ENCODE results near the gene AP4M1. TPM values are rescaled to one million over a fixed set of nuclear protein-coding genes. Genes with fewer than 3 reads are reported as not detected.

Gene AP4M1
- polyA plus RNA-seq, 1 donor from 2014 or later, result 100 TPM

DNA sequence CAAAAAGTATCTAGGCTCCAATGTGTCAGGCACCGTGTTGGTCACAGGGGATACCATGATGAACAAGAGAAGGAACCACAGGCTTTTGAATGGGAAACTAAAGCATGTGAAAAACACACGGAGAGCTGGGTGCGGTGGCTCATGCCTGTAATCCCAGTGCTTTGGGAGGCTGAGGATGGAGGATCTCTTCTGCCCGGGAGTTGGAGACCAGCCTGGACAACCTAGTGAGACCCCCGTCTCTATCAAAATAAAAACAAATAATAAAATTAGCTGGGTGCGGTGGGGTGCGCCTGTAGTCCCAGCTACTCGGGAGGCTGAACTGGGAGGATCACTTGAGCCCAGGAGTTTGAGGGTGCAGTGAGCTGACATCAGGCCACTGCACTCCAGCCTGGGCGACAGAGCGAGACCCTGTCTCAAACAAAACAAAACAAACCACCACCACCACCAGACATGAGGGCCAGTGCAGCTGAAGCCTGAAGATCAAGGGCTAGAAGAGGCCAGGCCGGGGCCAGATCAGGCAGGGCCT lies 13.3 kb upstream of the AP4M1 start:
- H3K36me3 ChIP-seq (ENCODE audit: insufficient read depth, low read length), result no peaks in the 10 kb centered on the region
- H3K79me2 ChIP-seq (replicated peaks; ENCODE audit: insufficient read depth, low read length), result peaks cover 4% of the 10 kb centered on the region
- TF ChIP-seq, protein P1, sequence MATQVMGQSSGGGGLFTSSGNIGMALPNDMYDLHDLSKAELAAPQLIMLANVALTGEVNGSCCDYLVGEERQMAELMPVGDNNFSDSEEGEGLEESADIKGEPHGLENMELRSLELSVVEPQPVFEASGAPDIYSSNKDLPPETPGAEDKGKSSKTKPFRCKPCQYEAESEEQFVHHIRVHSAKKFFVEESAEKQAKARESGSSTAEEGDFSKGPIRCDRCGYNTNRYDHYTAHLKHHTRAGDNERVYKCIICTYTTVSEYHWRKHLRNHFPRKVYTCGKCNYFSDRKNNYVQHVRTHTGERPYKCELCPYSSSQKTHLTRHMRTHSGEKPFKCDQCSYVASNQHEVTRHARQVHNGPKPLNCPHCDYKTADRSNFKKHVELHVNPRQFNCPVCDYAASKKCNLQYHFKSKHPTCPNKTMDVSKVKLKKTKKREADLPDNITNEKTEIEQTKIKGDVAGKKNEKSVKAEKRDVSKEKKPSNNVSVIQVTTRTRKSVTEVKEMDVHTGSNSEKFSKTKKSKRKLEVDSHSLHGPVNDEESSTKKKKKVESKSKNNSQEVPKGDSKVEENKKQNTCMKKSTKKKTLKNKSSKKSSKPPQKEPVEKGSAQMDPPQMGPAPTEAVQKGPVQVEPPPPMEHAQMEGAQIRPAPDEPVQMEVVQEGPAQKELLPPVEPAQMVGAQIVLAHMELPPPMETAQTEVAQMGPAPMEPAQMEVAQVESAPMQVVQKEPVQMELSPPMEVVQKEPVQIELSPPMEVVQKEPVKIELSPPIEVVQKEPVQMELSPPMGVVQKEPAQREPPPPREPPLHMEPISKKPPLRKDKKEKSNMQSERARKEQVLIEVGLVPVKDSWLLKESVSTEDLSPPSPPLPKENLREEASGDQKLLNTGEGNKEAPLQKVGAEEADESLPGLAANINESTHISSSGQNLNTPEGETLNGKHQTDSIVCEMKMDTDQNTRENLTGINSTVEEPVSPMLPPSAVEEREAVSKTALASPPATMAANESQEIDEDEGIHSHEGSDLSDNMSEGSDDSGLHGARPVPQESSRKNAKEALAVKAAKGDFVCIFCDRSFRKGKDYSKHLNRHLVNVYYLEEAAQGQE (IDR thresholded peaks at IDR 0.05; ENCODE audit: borderline replicate concordance), result no peak
- TF ChIP-seq POLR2AphosphoS5 (IDR thresholded peaks at IDR 0.05) (no peak), EZH2 (IDR thresholded peaks at IDR 0.05; ENCODE audit: borderline replicate concordance, insufficient read depth, low read length, poor library complexity, severe bottlenecking) (no peak), EP300 (conservative IDR thresholded peaks at IDR 0.05; ENCODE audit: poor library complexity, severe bottlenecking) (no peak), SMC3 (conservative IDR thresholded peaks at IDR 0.05; ENCODE audit: poor library complexity) (no peak), TAF1 (IDR thresholded peaks at IDR 0.05; ENCODE audit: low read depth) (no peak), RAD21 (conservative IDR thresholded peaks at IDR 0.05) (no peak), MXI1 (conservative IDR thresholded peaks at IDR 0.05; ENCODE audit: poor library complexity, severe bottlenecking) (no peak)
- TF ChIP-seq, protein P2, sequence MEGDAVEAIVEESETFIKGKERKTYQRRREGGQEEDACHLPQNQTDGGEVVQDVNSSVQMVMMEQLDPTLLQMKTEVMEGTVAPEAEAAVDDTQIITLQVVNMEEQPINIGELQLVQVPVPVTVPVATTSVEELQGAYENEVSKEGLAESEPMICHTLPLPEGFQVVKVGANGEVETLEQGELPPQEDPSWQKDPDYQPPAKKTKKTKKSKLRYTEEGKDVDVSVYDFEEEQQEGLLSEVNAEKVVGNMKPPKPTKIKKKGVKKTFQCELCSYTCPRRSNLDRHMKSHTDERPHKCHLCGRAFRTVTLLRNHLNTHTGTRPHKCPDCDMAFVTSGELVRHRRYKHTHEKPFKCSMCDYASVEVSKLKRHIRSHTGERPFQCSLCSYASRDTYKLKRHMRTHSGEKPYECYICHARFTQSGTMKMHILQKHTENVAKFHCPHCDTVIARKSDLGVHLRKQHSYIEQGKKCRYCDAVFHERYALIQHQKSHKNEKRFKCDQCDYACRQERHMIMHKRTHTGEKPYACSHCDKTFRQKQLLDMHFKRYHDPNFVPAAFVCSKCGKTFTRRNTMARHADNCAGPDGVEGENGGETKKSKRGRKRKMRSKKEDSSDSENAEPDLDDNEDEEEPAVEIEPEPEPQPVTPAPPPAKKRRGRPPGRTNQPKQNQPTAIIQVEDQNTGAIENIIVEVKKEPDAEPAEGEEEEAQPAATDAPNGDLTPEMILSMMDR (IDR thresholded peaks at IDR 0.05; ENCODE audit: poor library complexity, severe bottlenecking), result no peak
- H3F3A ChIP-seq (ENCODE audit: insufficient read depth, low read length, poor library complexity, severe bottlenecking), result no peaks in the 10 kb centered on the region
- peak overlapping the region; percentile 66 for H3K4me2 ChIP-seq (ENCODE audit: low read length)
- H3K4me3 ChIP-seq (ENCODE audit: low read length), result peak overlapping the region; percentile 90
- H3K27me3 ChIP-seq (ENCODE audit: insufficient read depth, low read depth, low read length), result no peaks in the 10 kb centered on the region
- H3K9me3 ChIP-seq (ENCODE audit: low read length), result no peaks in the 10 kb centered on the region
- peak overlapping the region; percentile 54 for H2AFZ ChIP-seq (ENCODE audit: low read depth, low read length)
- H3K27ac ChIP-seq (ENCODE audit: low read length), result peak overlapping the region; percentile 83
- no peaks in the 10 kb centered on the region for H4K20me1 ChIP-seq (ENCODE audit: insufficient read depth)
- H3K9me2 ChIP-seq (ENCODE audit: insufficient read depth, low read length), result no peaks in the 10 kb centered on the region
- H3K9ac ChIP-seq (ENCODE audit: low read length), result peak overlapping the region; percentile 82

DNA sequence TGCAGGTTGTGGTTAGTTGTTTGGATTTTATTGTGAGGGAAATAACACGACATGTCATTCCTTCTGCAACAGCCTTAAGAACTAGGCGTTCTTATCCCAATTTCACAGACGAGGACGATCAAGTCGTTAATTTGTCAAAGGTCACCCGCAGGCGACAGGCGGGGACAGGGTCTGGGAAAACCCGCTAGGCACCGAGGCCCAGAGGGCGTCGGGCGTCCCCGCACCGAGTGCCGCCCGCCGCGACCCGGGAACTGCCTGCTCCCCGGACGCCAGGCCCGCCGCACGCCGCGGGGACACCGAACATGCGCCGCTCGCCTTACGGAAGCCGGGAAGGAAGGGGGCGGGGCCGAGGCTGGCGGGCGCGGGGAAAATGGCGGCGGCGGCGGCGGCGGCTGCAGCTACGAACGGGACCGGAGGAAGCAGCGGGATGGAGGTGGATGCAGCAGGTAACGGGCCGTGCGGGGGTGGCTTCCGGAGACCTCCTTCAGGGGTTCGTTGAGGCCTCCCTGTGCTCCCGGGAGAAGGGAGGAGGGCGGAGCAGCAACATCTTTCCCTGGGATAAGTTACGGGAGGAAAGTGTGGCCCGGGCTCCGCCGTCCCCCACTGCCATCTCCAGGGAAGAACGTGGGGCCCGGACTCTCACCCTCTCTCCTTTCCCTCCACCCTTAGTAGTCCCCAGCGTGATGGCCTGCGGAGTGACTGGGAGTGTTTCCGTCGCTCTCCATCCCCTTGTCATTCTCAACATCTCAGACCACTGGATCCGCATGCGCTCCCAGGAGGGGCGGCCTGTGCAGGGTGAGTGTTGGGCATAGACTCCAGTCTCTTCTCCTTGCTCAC lies 12.6 kb upstream of the AP4M1 start, which contains the start of gene COPS6:
Gene COPS6, plus strand, starts transcription at position 349 of the 837 bp plus-strand sequence. Its CDS starts 22 bp downstream, at position 371.
- Histone ChIP-seq H3K27me3 (ENCODE audit: insufficient read depth, low read depth, low read length) (no peaks in the 10 kb centered on the region), H3F3A (ENCODE audit: insufficient read depth, low read length, poor library complexity, severe bottlenecking) (no peaks in the 10 kb centered on the region), H3K4me3 (ENCODE audit: low read length) (peak within 1 kb of the TSS; percentile 90), H3K27ac (ENCODE audit: low read length) (peak within 1 kb of the TSS; percentile 83), H2AFZ (ENCODE audit: low read depth, low read length) (peak within 1 kb of the TSS; percentile 54), H3K9me3 (ENCODE audit: low read length) (no peaks in the 10 kb centered on the region), H3K9me2 (ENCODE audit: insufficient read depth, low read length) (no peaks in the 10 kb centered on the region), H3K9ac (ENCODE audit: low read length) (peak within 1 kb of the TSS; percentile 82), H4K20me1 (ENCODE audit: insufficient read depth) (no peaks in the 10 kb centered on the region), H3K4me2 (ENCODE audit: low read length) (peak within 1 kb of the TSS; percentile 66), H3K36me3 (ENCODE audit: insufficient read depth, low read length) (no peaks in the 10 kb centered on the region), H3K79me2 (replicated peaks; ENCODE audit: insufficient read depth, low read length) (peaks cover 4% of the 10 kb centered on the region)
- TF ChIP-seq MXI1 (conservative IDR thresholded peaks at IDR 0.05; ENCODE audit: poor library complexity, severe bottlenecking), result peak; percentile 95
- TF ChIP-seq, protein P1 (IDR thresholded peaks at IDR 0.05; ENCODE audit: borderline replicate concordance), result peak; percentile 78
- TF ChIP-seq RAD21 (conservative IDR thresholded peaks at IDR 0.05), result no peak
- TF ChIP-seq POLR2AphosphoS5 (IDR thresholded peaks at IDR 0.05), result peak; percentile 92
- TF ChIP-seq SMC3 (conservative IDR thresholded peaks at IDR 0.05; ENCODE audit: poor library complexity), result peak; percentile 24
- TF ChIP-seq EP300 (conservative IDR thresholded peaks at IDR 0.05; ENCODE audit: poor library complexity, severe bottlenecking), result peak; percentile 57
- TF ChIP-seq TAF1 (IDR thresholded peaks at IDR 0.05; ENCODE audit: low read depth), result peak; percentile 95
- TF ChIP-seq, protein P2 (IDR thresholded peaks at IDR 0.05; ENCODE audit: poor library complexity, severe bottlenecking), result no peak
